Mesenchymal stem cell (in vitro differentiated cells and primary cell): Measurements from ENCODE around the gene NPPA.

ENCODE experiments used
- DNase-seq: peaks from one replicate; pipeline ENCODE4 v3.0.0-alpha.2; 2013
- H2AFZ ChIP-seq: one replicate; pipeline ENCODE4 v1.6.1; 2013; ENCODE audit warnings: low read depth, mild to moderate bottlenecking, control low read depth, inconsistent platforms, low read length, moderate library complexity
- H2AK5ac ChIP-seq: 2 replicates; pipeline ENCODE4 v1.6.1; 2013; ENCODE audit warnings: low read length, moderate library complexity, mild to moderate bottlenecking, inconsistent platforms; ENCODE audit not compliant: severe bottlenecking
- H2BK120ac ChIP-seq: one replicate; pipeline ENCODE4 v1.6.1; 2013; ENCODE audit warnings: low read depth, mild to moderate bottlenecking, inconsistent platforms, low read length, moderate library complexity
- H2BK12ac ChIP-seq, 2 experiments: one replicate each; pipeline ENCODE4 v1.6.1; 2013; ENCODE audit warnings: inconsistent platforms in 2 of 2, low read length in 2 of 2, mild to moderate bottlenecking in 2 of 2, moderate library complexity in 2 of 2, control low read depth in 1 of 2
- H2BK15ac ChIP-seq: one replicate; pipeline ENCODE4 v1.6.1; 2013; ENCODE audit warnings: mild to moderate bottlenecking, low read depth, inconsistent platforms; ENCODE audit not compliant: poor library complexity, severe bottlenecking
- H2BK5ac ChIP-seq: 2 replicates; pipeline ENCODE4 v1.6.1; 2013; ENCODE audit warnings: low read depth, mild to moderate bottlenecking, low read length, control low read depth, inconsistent platforms; ENCODE audit not compliant: poor library complexity, severe bottlenecking
- H3K14ac ChIP-seq, 2 experiments: one replicate each; pipeline ENCODE4 v1.6.1; 2013; ENCODE audit warnings: inconsistent platforms in 2 of 2, low read length in 2 of 2, control low read depth in 1 of 2, mild to moderate bottlenecking in 1 of 2, moderate library complexity in 1 of 2
- H3K18ac ChIP-seq, 2 experiments: one replicate each; pipeline ENCODE4 v1.6.1; 2013; ENCODE audit warnings: inconsistent platforms in 2 of 2, low read length in 2 of 2, control low read depth in 1 of 2, low read depth in 1 of 2, mild to moderate bottlenecking in 1 of 2
- H3K23ac ChIP-seq, 2 experiments: one replicate each; pipeline ENCODE4 v1.6.1; 2013; ENCODE audit warnings: inconsistent platforms in 2 of 2, low read length in 2 of 2, mild to moderate bottlenecking in 2 of 2, moderate library complexity in 2 of 2, control low read depth in 1 of 2
- H3K27ac ChIP-seq: 2 replicates; pipeline ENCODE4 v1.5.1; 2013; ENCODE audit warnings: mild to moderate bottlenecking, moderate library complexity, low read length, control low read depth, inconsistent platforms; ENCODE audit not compliant: poor library complexity, severe bottlenecking
- H3K27me3 ChIP-seq, 2 experiments: 2 replicates each; pipeline versions ENCODE4 v1.6.1 to v1.7.0; 2013; ENCODE audit warnings: low read length in 2 of 2, mild to moderate bottlenecking in 2 of 2, moderate library complexity in 2 of 2, control low read depth in 1 of 2, inconsistent platforms in 1 of 2; ENCODE audit not compliant: control insufficient read depth in 1 of 2, insufficient read depth in 1 of 2
- H3K36me3 ChIP-seq, 2 experiments: 2 replicates each; pipeline versions ENCODE4 v1.6.1 to v1.7.0; 2013; ENCODE audit warnings: low read length in 2 of 2, control low read depth in 1 of 2, inconsistent platforms in 1 of 2, low read depth in 1 of 2, mild to moderate bottlenecking in 1 of 2; ENCODE audit not compliant: insufficient read depth in 2 of 2, control insufficient read depth in 1 of 2
- H3K4ac ChIP-seq, 2 experiments: one replicate each; pipeline ENCODE4 v1.6.1; 2013; ENCODE audit warnings: inconsistent platforms in 2 of 2, low read length in 2 of 2, mild to moderate bottlenecking in 2 of 2, moderate library complexity in 2 of 2, control low read depth in 1 of 2, low read depth in 1 of 2
- H3K4me1 ChIP-seq: 2 replicates; pipeline ENCODE4 v1.6.1; 2013; ENCODE audit warnings: low read depth, low read length, control low read depth; ENCODE audit not compliant: control insufficient read depth, insufficient read depth
- H3K4me2 ChIP-seq: 2 replicates; pipeline ENCODE4 v1.6.1; 2013; ENCODE audit warnings: low read length, mild to moderate bottlenecking, inconsistent platforms; ENCODE audit not compliant: poor library complexity, severe bottlenecking
- H3K4me3 ChIP-seq, 2 experiments: 2 replicates each; pipeline versions ENCODE4 v1.5.1 to v1.7.0; 2013; ENCODE audit warnings: low read length in 2 of 2, mild to moderate bottlenecking in 2 of 2, control low read depth in 1 of 2, low read depth in 1 of 2; ENCODE audit not compliant: insufficient read depth in 1 of 2
- H3K79me1 ChIP-seq: replicated peaks from 2 replicates; pipeline ENCODE4 v1.6.1; 2013; ENCODE audit warnings: mild to moderate bottlenecking, control low read depth, low read length, inconsistent platforms; ENCODE audit not compliant: poor library complexity, severe bottlenecking
- H3K9ac ChIP-seq: 2 replicates; pipeline ENCODE4 v1.7.0; 2013; ENCODE audit warnings: mild to moderate bottlenecking, low read length, moderate library complexity
- H3K9me3 ChIP-seq: 2 replicates; pipeline ENCODE4 v1.7.0; 2013; ENCODE audit warnings: mild to moderate bottlenecking, low read length; ENCODE audit not compliant: control insufficient read depth
- H4K8ac ChIP-seq: one replicate; pipeline ENCODE4 v1.6.1; 2013; ENCODE audit warnings: inconsistent platforms, mild to moderate bottlenecking, low read length, moderate library complexity
- H4K91ac ChIP-seq: one replicate; pipeline ENCODE4 v1.6.1; 2013; ENCODE audit warnings: mild to moderate bottlenecking, low read length, inconsistent platforms
- WGBS: methylation state at CpG from one replicate; pipeline ENCODE4 v1.1.7; 2013; ENCODE audit warnings: mixed read lengths; 5-methylcytosine and 5-hydroxymethylcytosine counted together

Gene NPPA

GRCh38 chr1:11850156-11850555 lies 2.6 kb upstream of the NPPA start:
- no peak overlapping the region for H2BK5ac ChIP-seq
- no peak overlapping the region for H3K14ac ChIP-seq
- no peak overlapping the region for H3K4me3 ChIP-seq
- peaks cover 18 to 27% of the 10 kb centered on the region in 2 experiments for H3K36me3 ChIP-seq
- H3K23ac ChIP-seq = no peak overlapping the region
- no peak overlapping the region for H2BK12ac ChIP-seq
- H3K18ac ChIP-seq = no peak overlapping the region
- no peaks in the 10 kb centered on the region for H3K79me1 ChIP-seq
- no peaks in the 10 kb centered on the region for H3K9me3 ChIP-seq
- no peak overlapping the region for H3K4me2 ChIP-seq
- H2BK120ac ChIP-seq = no peak overlapping the region
- DNase-seq = no peak
- no peak overlapping the region for H4K8ac ChIP-seq
- H2AK5ac ChIP-seq = no peak overlapping the region
- no peak overlapping the region for H3K27ac ChIP-seq
- no peak overlapping the region for H2AFZ ChIP-seq
- no peak overlapping the region for H4K91ac ChIP-seq
- H3K4ac ChIP-seq = no peak overlapping the region
- 78% methylated on average over 11 of the region's 11 CpGs for WGBS
- H2BK15ac ChIP-seq = no peak overlapping the region
- peaks cover 10 to 29% of the 10 kb centered on the region in 2 experiments for H3K27me3 ChIP-seq
- H3K9ac ChIP-seq = no peak overlapping the region
- no peaks in the 10 kb centered on the region for H3K4me1 ChIP-seq

GRCh38 chr1:11848373-11848700 lies 754 bp upstream of the NPPA start:
- H2BK12ac ChIP-seq = no peak overlapping the region
- H3K4me3 ChIP-seq = no peak overlapping the region
- peaks cover 34 to 45% of the 10 kb centered on the region in 2 experiments for H3K36me3 ChIP-seq
- H2BK5ac ChIP-seq = no peak overlapping the region
- no peak overlapping the region for H4K91ac ChIP-seq
- DNase-seq = no peak
- H2BK15ac ChIP-seq = no peak overlapping the region
- H3K27ac ChIP-seq = no peak overlapping the region
- no peak overlapping the region for H3K9ac ChIP-seq
- WGBS = 96% methylated on average over 7 of the region's 9 CpGs
- no peak overlapping the region for H2BK120ac ChIP-seq
- no peak overlapping the region for H3K14ac ChIP-seq
- no peaks in the 10 kb centered on the region for H3K79me1 ChIP-seq
- H3K4me1 ChIP-seq = no peaks in the 10 kb centered on the region
- H3K18ac ChIP-seq = no peak overlapping the region
- H3K4me2 ChIP-seq = no peak overlapping the region
- H4K8ac ChIP-seq = no peak overlapping the region
- H2AFZ ChIP-seq = no peak overlapping the region
- H2AK5ac ChIP-seq = no peak overlapping the region
- H3K4ac ChIP-seq = no peak overlapping the region
- H3K9me3 ChIP-seq = no peaks in the 10 kb centered on the region
- H3K23ac ChIP-seq = no peak overlapping the region
- H3K27me3 ChIP-seq = peaks cover 3 to 17% of the 10 kb centered on the region in 2 experiments

GRCh38 chr1:11845641-11846335 lies 1.8 kb downstream of the NPPA start:
- Histone ChIP-seq H3K36me3 (peaks cover 55 to 68% of the 10 kb centered on the region in 2 experiments), H3K4me1 (peaks cover 12% of the 10 kb centered on the region), H3K27ac (no peak overlapping the region), H2BK5ac (no peak overlapping the region), H2AFZ (no peak overlapping the region), H3K4me2 (no peak overlapping the region), H2AK5ac (no peak overlapping the region), H3K27me3 (peaks cover under 1 to 3% of the 10 kb centered on the region in 2 experiments), H2BK120ac (no peak overlapping the region), H3K4ac (no peak overlapping the region), H2BK12ac (no peak overlapping the region), H3K79me1 (peaks cover 4% of the 10 kb centered on the region), H4K8ac (no peak overlapping the region), H3K9me3 (no peaks in the 10 kb centered on the region), H4K91ac (no peak overlapping the region), H3K18ac (no peak overlapping the region), H3K14ac (no peak overlapping the region), H2BK15ac (no peak overlapping the region), H3K9ac (no peak overlapping the region), H3K23ac (no peak overlapping the region), H3K4me3 (no peak overlapping the region)
- WGBS = 74% methylated on average over 4 of the region's 5 CpGs
- DNase-seq = no peak

GRCh38 chr1:11842154-11843041 lies 5.2 kb downstream of the NPPA start:
- H2BK120ac ChIP-seq = no peak overlapping the region
- H4K91ac ChIP-seq = no peak overlapping the region
- H3K9me3 ChIP-seq = no peaks in the 10 kb centered on the region
- H3K36me3 ChIP-seq = peaks cover 78 to 91% of the 10 kb centered on the region in 2 experiments
- H3K4me3 ChIP-seq = no peak overlapping the region
- H3K4me2 ChIP-seq = no peak overlapping the region
- peak overlapping the region in 1 of 2 experiments; percentile 57 for H3K23ac ChIP-seq
- H3K4me1 ChIP-seq = peaks cover 12% of the 10 kb centered on the region
- no peak overlapping the region for H3K27ac ChIP-seq
- peaks cover 15% of the 10 kb centered on the region for H3K79me1 ChIP-seq
- no peak overlapping the region for H2AK5ac ChIP-seq
- no peak overlapping the region for H2BK5ac ChIP-seq
- WGBS = 87% methylated on average over 18 of the region's 19 CpGs
- H3K14ac ChIP-seq = no peak overlapping the region
- no peak overlapping the region for H3K18ac ChIP-seq
- no peak overlapping the region for H2BK12ac ChIP-seq
- H3K4ac ChIP-seq = no peak overlapping the region
- H3K9ac ChIP-seq = no peak overlapping the region
- H2AFZ ChIP-seq = no peak overlapping the region
- H3K27me3 ChIP-seq = no peaks in the 10 kb centered on the region
- H2BK15ac ChIP-seq = no peak overlapping the region
- DNase-seq = no peak
- H4K8ac ChIP-seq = no peak overlapping the region
